H1 (cell line): ENCODE data around the gene C7orf57. TPM values are rescaled to one million over a fixed set of nuclear protein-coding genes. Genes with fewer than 3 reads are reported as not detected.

Experiments
- CTCF ChIA-PET: fragments of 300-600 bp; sonication (Branson Sonifier 250); formaldehyde crosslinking; loops from one replicate; lab custom pipeline; 2021; ENCODE audit not compliant: partially characterized antibody; lab: Charles Lee
- POLR2A ChIA-PET: fragments of 300-600 bp; sonication (Branson Sonifier 250); formaldehyde crosslinking; loops from one replicate; lab custom pipeline; 2021; ENCODE audit warnings: inconsistent platforms; ENCODE audit not compliant: partially characterized antibody; lab: Charles Lee
- DNase-seq, 2 experiments: peaks; one replicate each; pipeline versions ENCODE4 v3.0.0 to v3.0.0-alpha.2; 2010 to 2022; ENCODE audit warnings: low spot score in 2 of 2, low read depth in 1 of 2, mixed read lengths in 1 of 2
- FAIRE-seq: peaks from 2 replicates; lab custom pipeline; 2011; peaks lifted over from hg19 to GRCh38; lab: Jason Lieb, UNC
- H2AFZ ChIP-seq: 2 replicates; pipeline ENCODE4 v1.8.1; 2012; ENCODE audit warnings: low read length, inconsistent platforms
- H2AK5ac ChIP-seq: 2 replicates; pipeline ENCODE4 v1.6.1; 2013; ENCODE audit warnings: low read depth, low read length
- H2BK120ac ChIP-seq: replicated peaks from 2 replicates; pipeline ENCODE3; 2013; ENCODE audit warnings: low read depth, low read length, inconsistent platforms
- H2BK12ac ChIP-seq: 2 replicates; pipeline ENCODE4 v1.6.1; 2013; ENCODE audit warnings: low read depth, low read length
- H2BK15ac ChIP-seq: 2 replicates; pipeline ENCODE4 v1.6.1; 2013; ENCODE audit warnings: low read length
- H2BK20ac ChIP-seq: 2 replicates; pipeline ENCODE4 v1.6.1; 2013; ENCODE audit warnings: low read length
- H2BK5ac ChIP-seq: 2 replicates; pipeline ENCODE4 v1.6.1; 2013; ENCODE audit warnings: low read depth, low read length
- H3K14ac ChIP-seq: 2 replicates; pipeline ENCODE4 v1.6.1; 2013; ENCODE audit warnings: inconsistent platforms; ENCODE audit not compliant: insufficient read length
- H3K18ac ChIP-seq: 2 replicates; pipeline ENCODE4 v1.6.1; 2013; ENCODE audit warnings: low read length; ENCODE audit errors: extremely low read depth
- H3K23ac ChIP-seq: 2 replicates; pipeline ENCODE4 v1.6.1; 2013; ENCODE audit warnings: inconsistent platforms; ENCODE audit not compliant: insufficient read length
- H3K23me2 ChIP-seq: 2 replicates; pipeline ENCODE4 v1.6.1; 2013; ENCODE audit warnings: low read depth, low read length
- H3K27ac ChIP-seq: 2 replicates; pipeline ENCODE4 v1.6.1; 2011; ENCODE audit warnings: low read depth, low read length, inconsistent platforms
- H3K27me3 ChIP-seq, 4 experiments: replicated peaks in 1 of 4; 1 replicate in 1 of 4; 2 replicates in 3 of 4; pipeline versions ENCODE4 v1.6.1 to v1.8.1; 2011 to 2013; ENCODE audit warnings: low read length in 3 of 4, mild to moderate bottlenecking in 3 of 4, inconsistent platforms in 2 of 4, mixed read lengths in 2 of 4, moderate library complexity in 1 of 4; ENCODE audit not compliant: control insufficient read depth in 3 of 4, insufficient read depth in 3 of 4; ENCODE audit errors: extremely low read depth in 1 of 4
- H3K36me3 ChIP-seq, 4 experiments: 2 replicates each; pipeline versions ENCODE4 v1.6.1 to v1.8.1; 2011 to 2013; ENCODE audit warnings: mild to moderate bottlenecking in 4 of 4, low read length in 3 of 4, moderate library complexity in 2 of 4, control low read depth in 1 of 4, inconsistent platforms in 1 of 4; ENCODE audit not compliant: insufficient read depth in 4 of 4, control insufficient read depth in 2 of 4
- H3K4ac ChIP-seq: replicated peaks from 2 replicates; pipeline ENCODE3; 2013; ENCODE audit warnings: low read length, low read depth, mixed read lengths, inconsistent platforms; ENCODE audit not compliant: insufficient read length
- H3K4me1 ChIP-seq, 4 experiments: replicated peaks in 1 of 4; 1 replicate in 1 of 4; 2 replicates in 3 of 4; pipeline versions ENCODE4 v1.6.1 to v1.8.1; 2011 to 2013; ENCODE audit warnings: low read length in 3 of 4, inconsistent platforms in 2 of 4, mixed read lengths in 1 of 4; ENCODE audit not compliant: insufficient read depth in 4 of 4, control insufficient read depth in 3 of 4
- H3K4me2 ChIP-seq, 2 experiments: 2 replicates each; pipeline versions ENCODE4 v1.6.1 to v1.8.1; 2011 to 2013; ENCODE audit warnings: low read depth in 2 of 2, low read length in 2 of 2, control low read depth in 1 of 2, inconsistent platforms in 1 of 2, mild to moderate bottlenecking in 1 of 2; ENCODE audit not compliant: insufficient read depth in 1 of 2
- H3K4me3 ChIP-seq, 4 experiments: fragments of 200-600, 300-600 bp in 1 of 4; sonication (generic), shearing (Covaris generic), sonication (Bioruptor Twin) in 1 of 4; 2 replicates each; pipeline versions ENCODE4 v1.5.1 to v1.8.1; 2011 to 2016; ENCODE audit warnings: low read length in 4 of 4, low read depth in 3 of 4, control low read depth in 2 of 4, inconsistent platforms in 2 of 4, mild to moderate bottlenecking in 2 of 4, mixed read lengths in 1 of 4, moderate library complexity in 1 of 4; ENCODE audit not compliant: insufficient read depth in 2 of 4; ENCODE audit errors: extremely low read depth in 1 of 4
- H3K56ac ChIP-seq: replicated peaks from 2 replicates; pipeline ENCODE3; 2013; ENCODE audit warnings: low read depth, mild to moderate bottlenecking, mixed read lengths, low read length, inconsistent platforms; ENCODE audit not compliant: insufficient read length
- H3K79me1 ChIP-seq: 2 replicates; pipeline ENCODE4 v1.6.1; 2013; ENCODE audit warnings: low read depth, low read length, control low read depth
- H3K79me2 ChIP-seq, 2 experiments: 2 replicates each; pipeline versions ENCODE4 v1.6.1 to v1.8.1; 2012 to 2013; ENCODE audit warnings: low read length in 2 of 2, mild to moderate bottlenecking in 2 of 2, inconsistent platforms in 1 of 2; ENCODE audit not compliant: insufficient read depth in 2 of 2, control insufficient read depth in 1 of 2
- H3K9ac ChIP-seq, 4 experiments: replicated peaks in 1 of 4; 1 replicate in 1 of 4; 2 replicates in 3 of 4; pipeline versions ENCODE4 v1.6.1 to v1.8.1; 2011 to 2013; ENCODE audit warnings: low read depth in 3 of 4, low read length in 3 of 4, control low read depth in 2 of 4, mild to moderate bottlenecking in 2 of 4, moderate library complexity in 2 of 4, inconsistent platforms in 1 of 4; ENCODE audit errors: extremely low read depth in 1 of 4
- H3K9me3 ChIP-seq, 2 experiments: 2 replicates each; pipeline versions ENCODE4 v1.6.1 to v1.8.1; 2012 to 2013; ENCODE audit warnings: mild to moderate bottlenecking in 2 of 2, moderate library complexity in 2 of 2, control low read depth in 1 of 2, inconsistent platforms in 1 of 2, low read depth in 1 of 2, low read length in 1 of 2, mixed read lengths in 1 of 2; ENCODE audit not compliant: insufficient read depth in 2 of 2
- H4K20me1 ChIP-seq, 2 experiments: replicated peaks in 1 of 2; 2 replicates each; pipeline versions ENCODE3 to v1.8.1; 2011 to 2013; ENCODE audit warnings: inconsistent platforms in 2 of 2, low read length in 2 of 2, mild to moderate bottlenecking in 1 of 2; ENCODE audit not compliant: insufficient read depth in 2 of 2, control insufficient read depth in 1 of 2
- H4K5ac ChIP-seq: 2 replicates; pipeline ENCODE4 v1.6.1; 2013; ENCODE audit warnings: low read length, low read depth, mixed read lengths, inconsistent platforms; ENCODE audit not compliant: insufficient read length
- H4K8ac ChIP-seq: 2 replicates; pipeline ENCODE4 v1.8.0; 2013; ENCODE audit warnings: mild to moderate bottlenecking, moderate library complexity, low read length, inconsistent platforms; ENCODE audit not compliant: insufficient read depth; ENCODE audit errors: extremely low read depth
- H4K91ac ChIP-seq: replicated peaks from 2 replicates; pipeline ENCODE3; 2013; ENCODE audit warnings: low read length, mixed read lengths, inconsistent platforms; ENCODE audit not compliant: insufficient read length
- WGBS, 2 experiments: shearing (Covaris generic) in 1 of 2; methylation state at CpG; one replicate each; pipeline versions ENCODE4 v1.1.6 to v1.1.7; 2013 to 2015; ENCODE audit warnings: low lambda C conversion rate in 2 of 2, mixed read lengths in 2 of 2, inconsistent platforms in 1 of 2, low coverage in 1 of 2, missing lambda C conversion rate in 1 of 2; ENCODE audit not compliant: insufficient replicate concordance in 2 of 2, insufficient coverage in 1 of 2, insufficient read length in 1 of 2; ENCODE audit errors: extremely low coverage in 1 of 2, missing lambda C conversion rate in 1 of 2; 5-methylcytosine and 5-hydroxymethylcytosine counted together
- polyA plus RNA-seq, 7 experiments: library from polyadenylated mRNA; depleted of rRNA in 3 of 7; stranded (reverse) in 5 of 7; unstranded in 2 of 7; fragments of >200 nt in 5 of 7; fragments of 200-250 nt in 2 of 7; gene quantifications; 1 replicate in 5 of 7; 2 replicates in 1 of 7; 4 replicates in 1 of 7; pipeline versions ENCODE4 v1.2.1 to v1.2.3, GENCODE V29; 2011 to 2013; ENCODE audit warnings: missing spikeins in 2 of 7, mixed read lengths in 2 of 7
- total RNA-seq: library from RNA; stranded (reverse); fragmentation: NEBNext Ultra II Directional; extraction: Animal tissue kit (Norgen Biotek cat#: 25700); gene quantifications from 2 replicates; pipeline ENCODE4 v1.2.1, GENCODE V29; 2021

Gene C7orf57
- total and polyA plus RNA-seq, 2 of the 8 experiments (the other 6 are each of a cell fraction or from before 2014, with no cell fraction given) = 0.08 to 0.56 TPM

DNA sequence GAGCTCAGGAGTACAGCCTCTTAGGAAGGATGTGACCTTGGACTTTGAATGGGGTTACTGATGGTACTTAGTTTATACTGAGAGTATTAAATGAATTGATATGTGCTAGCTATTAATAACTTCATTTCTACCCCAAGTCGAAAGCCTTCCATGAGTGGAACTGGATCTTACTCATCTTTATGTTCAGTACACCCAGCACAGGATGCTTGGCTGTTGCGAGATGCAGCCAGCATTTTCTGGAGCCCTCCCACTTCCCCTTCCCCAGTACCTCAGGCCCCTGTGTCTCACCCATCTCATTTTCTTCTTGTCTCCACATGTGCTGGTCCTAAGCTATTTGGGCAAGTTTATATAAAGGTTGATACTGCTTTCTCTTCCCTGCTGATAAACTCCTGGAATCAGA is 60.9 kb downstream of the C7orf57 start:
- no peaks in the 10 kb centered on the region for H3K23me2 ChIP-seq
- no peak overlapping the region for H2BK15ac ChIP-seq
- H2AK5ac ChIP-seq = no peak overlapping the region
- H3K9me3 ChIP-seq = no peaks in the 10 kb centered on the region
- H3K36me3 ChIP-seq = peaks cover 11 to 91% (median 40%) of the 10 kb centered on the region in 4 experiments; a peak in 7 of 8 replicates
- H3K4me3 ChIP-seq = no peak overlapping the region
- no peak overlapping the region for H3K27ac ChIP-seq
- no peak overlapping the region for H2BK120ac ChIP-seq
- H2BK20ac ChIP-seq = no peak overlapping the region
- ChIA-PET CTCF (interaction anchor here (1.2 to 5.7 kb wide), 4 partner anchors 8 to 108 kb away, joined by 3 to 34 read pairs (median 7); no protein-coding TSS in a partner anchor), POLR2A (interaction anchor here (1.1 to 4.6 kb wide), 4 partner anchors 9 to 108 kb away, joined by 3 to 26 read pairs (median 4); no protein-coding TSS in a partner anchor)
- WGBS, 2 experiments = 97% methylated on average over 2 of the region's 2 CpGs; no CpG with 5 or more reads in 1 of the 2 experiments
- peaks cover 1% of the 10 kb centered on the region; the same call in 1 of the 2 replicates for H3K79me1 ChIP-seq
- H3K23ac ChIP-seq = no peak overlapping the region
- no peak overlapping the region for H4K5ac ChIP-seq
- H4K91ac ChIP-seq = no peak overlapping the region
- no peak for FAIRE-seq
- H4K8ac ChIP-seq = no peak overlapping the region
- H2AFZ ChIP-seq = no peak overlapping the region
- H2BK12ac ChIP-seq = no peak overlapping the region
- no peak overlapping the region for H3K4ac ChIP-seq
- H3K79me2 ChIP-seq = peaks cover 0 to 9% of the 10 kb centered on the region in 2 experiments; a peak in 1 of 4 replicates
- peaks cover 0 to 2% of the 10 kb centered on the region in 2 experiments for H4K20me1 ChIP-seq
- H3K4me2 ChIP-seq = no peak overlapping the region
- H3K56ac ChIP-seq = no peak overlapping the region
- no peaks in the 10 kb centered on the region for H3K27me3 ChIP-seq
- H3K18ac ChIP-seq = no peak overlapping the region
- no peak overlapping the region for H2BK5ac ChIP-seq
- H3K14ac ChIP-seq = no peak overlapping the region
- peaks cover 0 to 3% (median 0%) of the 10 kb centered on the region in 4 experiments; a peak in 3 of 7 replicates for H3K4me1 ChIP-seq
- no peak for DNase-seq
- no peak overlapping the region; a peak in 1 of 7 replicates for H3K9ac ChIP-seq
